ENCODE measurements around the gene MPZL1.
"Not testable (repeated sequence)": the region's sequence is repeated elsewhere in the genome, so short reads cannot be mapped to it uniquely, and the experiment has no call there.

MPZL1 gene

DNA sequence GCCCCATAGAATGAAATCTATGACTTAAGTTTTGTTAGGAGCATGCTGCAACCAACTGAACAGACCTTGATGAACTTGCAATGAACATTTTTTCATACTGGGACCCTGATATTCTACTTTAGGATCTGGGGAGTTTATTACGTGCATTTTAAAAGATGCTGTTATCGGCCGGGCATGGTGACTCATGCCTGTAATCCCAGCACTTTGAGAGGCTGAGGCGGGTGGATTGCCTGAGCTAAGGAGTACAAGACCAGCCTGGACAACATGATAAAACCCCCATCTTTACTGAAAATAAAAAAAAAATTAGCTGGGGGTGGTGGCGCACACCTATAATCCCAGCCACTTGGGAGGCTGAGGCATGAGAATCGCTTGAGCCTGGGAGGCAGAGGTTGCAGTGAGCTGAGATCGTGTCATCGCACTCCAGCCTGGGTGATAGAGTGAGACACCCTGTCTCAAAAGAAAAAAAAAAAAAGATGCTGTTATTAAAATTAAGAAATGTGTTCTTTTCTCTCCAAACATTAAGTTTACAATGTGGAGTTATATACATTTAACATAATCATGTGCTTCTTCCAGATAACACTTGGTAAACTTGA lies 7.1 kb downstream of the MPZL1 start:
- Histone ChIP-seq H3K9ac (no peak overlapping the region), H3K36me3 (peaks cover 18 to 57% (median 52%) of the 10 kb centered on the region in 11 experiments), H3K27ac (no peak overlapping the region), H3K4me2 (0 out of 22 replicates have a peak overlapping the region, but pooled peaks of 1 of the 11 experiments have one; percentile 5), H3K27me3 (no peaks in the 10 kb centered on the region), H3K9me3 (replicated peaks in 1 of 11) (peaks cover 0 to 9% (median 0%) of the 10 kb centered on the region in 11 experiments; a peak in 6 of 22 replicates), H3K4me3 (no peak overlapping the region), H3K4me1 (peaks cover 5 to 28% (median 8%) of the 10 kb centered on the region in 10 experiments; a peak in 19 of 20 replicates), H4K20me1 (peaks cover 4 to 65% (median 28%) of the 10 kb centered on the region in 11 experiments; a peak in 15 of 22 replicates)
- no peak for TF ChIP-seq Cebpa-rat (IDR thresholded peaks at IDR 0.05)

DNA sequence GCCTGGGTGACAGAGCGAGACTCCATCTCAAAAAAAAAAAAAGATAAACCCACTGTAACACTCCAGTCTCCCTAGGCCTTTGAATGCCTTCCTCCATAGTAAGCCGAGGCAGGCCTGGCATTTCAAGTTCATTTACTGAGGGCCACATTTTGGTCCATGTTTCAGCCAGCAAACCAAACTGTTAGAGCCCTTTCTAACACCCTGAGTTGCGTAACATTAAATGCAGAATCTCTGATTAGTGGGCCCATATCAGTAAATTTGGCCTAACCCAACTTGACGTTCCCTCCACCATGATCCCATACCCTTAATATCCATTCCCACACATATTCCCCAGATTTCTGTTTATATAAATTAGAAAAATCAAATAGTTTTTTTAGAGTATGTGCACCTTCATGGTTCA lies 12.4 kb downstream of the MPZL1 start:
- H4K20me1 ChIP-seq: peaks cover 0 to 33% (median 6%) of the 10 kb centered on the region in 11 experiments; a peak in 7 of 22 replicates
- H3K4me3 ChIP-seq: no peak overlapping the region
- peaks cover 0 to 10% (median 2%) of the 10 kb centered on the region in 10 experiments; a peak in 5 of 20 replicates for H3K4me1 ChIP-seq
- no peaks in the 10 kb centered on the region for H3K27me3 ChIP-seq
- H3K9me3 ChIP-seq (replicated peaks in 1 of 11): peaks cover 11 to 31% (median 24%) of the 10 kb centered on the region in 11 experiments; a peak in 19 of 22 replicates
- H3K4me2 ChIP-seq: no peak overlapping the region
- no peak overlapping the region for H3K27ac ChIP-seq
- H3K9ac ChIP-seq: no peak overlapping the region
- peaks cover 25 to 85% (median 63%) of the 10 kb centered on the region in 11 experiments for H3K36me3 ChIP-seq
- peak in 5 of 11 experiments; percentile 6 to 78 (median 42); a peak in 3 of 22 replicates for TF ChIP-seq Cebpa-rat (IDR thresholded peaks at IDR 0.05)

DNA sequence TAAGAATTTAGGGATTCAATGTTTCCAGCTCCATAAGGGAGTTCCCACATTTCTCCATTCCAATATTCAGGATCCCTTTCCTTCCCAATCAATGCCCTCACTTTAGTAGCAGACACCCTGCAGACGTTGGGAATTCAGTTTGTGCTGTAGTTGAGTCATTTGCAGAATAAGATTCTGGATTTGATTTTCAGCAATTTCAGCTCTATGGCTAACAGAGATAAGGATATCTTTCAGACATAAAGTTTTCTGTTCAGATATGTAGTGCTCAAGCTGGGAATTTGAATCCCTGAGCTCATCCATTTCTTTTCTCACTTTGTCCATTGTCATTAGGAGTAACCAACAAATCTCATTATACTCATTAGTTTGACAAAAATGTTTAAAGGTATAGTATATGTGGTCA lies 13.1 kb downstream of the MPZL1 start:
- peaks cover 11 to 31% (median 24%) of the 10 kb centered on the region in 11 experiments; a peak in 19 of 22 replicates for H3K9me3 ChIP-seq (replicated peaks in 1 of 11)
- H3K27ac ChIP-seq: no peak overlapping the region
- TF ChIP-seq Cebpa-rat (IDR thresholded peaks at IDR 0.05): no peak
- peaks cover 0 to 27% (median 4%) of the 10 kb centered on the region in 11 experiments; a peak in 8 of 22 replicates for H4K20me1 ChIP-seq
- H3K36me3 ChIP-seq: peaks cover 25 to 83% (median 63%) of the 10 kb centered on the region in 11 experiments
- no peak overlapping the region for H3K9ac ChIP-seq
- H3K4me1 ChIP-seq: peaks cover 0 to 10% (median 0%) of the 10 kb centered on the region in 10 experiments; a peak in 2 of 20 replicates
- H3K4me3 ChIP-seq: no peak overlapping the region
- H3K27me3 ChIP-seq: no peaks in the 10 kb centered on the region
- no peak overlapping the region for H3K4me2 ChIP-seq

DNA sequence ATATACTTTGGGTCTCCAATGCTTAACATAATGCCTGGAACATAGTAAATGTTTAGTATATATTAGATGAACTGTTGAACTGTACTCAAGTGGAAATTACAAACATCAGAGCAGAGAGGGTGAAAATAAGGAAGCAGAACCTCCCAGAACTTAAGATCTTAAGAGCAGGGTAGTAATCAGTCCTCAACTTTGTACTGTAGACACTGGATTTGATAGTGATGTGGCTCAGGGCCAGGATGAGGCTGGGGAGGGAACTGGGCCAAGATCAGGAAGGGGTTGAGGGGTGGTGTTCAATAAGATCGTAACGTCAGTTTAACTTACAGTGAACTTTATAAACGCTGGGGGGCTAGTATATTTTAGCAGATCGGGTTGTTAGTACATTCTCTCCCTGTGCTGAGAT lies 15.4 kb downstream of the MPZL1 start:
- no peak overlapping the region for H3K4me2 ChIP-seq
- no peaks in the 10 kb centered on the region for H3K27me3 ChIP-seq
- TF ChIP-seq Cebpa-rat (IDR thresholded peaks at IDR 0.05): no peak
- H3K4me1 ChIP-seq: peaks cover 0 to 10% (median 0%) of the 10 kb centered on the region in 10 experiments; a peak in 5 of 20 replicates
- peaks cover 10 to 65% (median 44%) of the 10 kb centered on the region in 11 experiments for H3K36me3 ChIP-seq
- H3K4me3 ChIP-seq: no peak overlapping the region
- no peak overlapping the region for H3K9ac ChIP-seq
- H3K27ac ChIP-seq: no peak overlapping the region
- H4K20me1 ChIP-seq: peaks cover 0 to 23% (median 0%) of the 10 kb centered on the region in 11 experiments; a peak in 6 of 22 replicates
- peaks cover 11 to 32% (median 24%) of the 10 kb centered on the region in 11 experiments; a peak in 19 of 22 replicates for H3K9me3 ChIP-seq (replicated peaks in 1 of 11)

DNA sequence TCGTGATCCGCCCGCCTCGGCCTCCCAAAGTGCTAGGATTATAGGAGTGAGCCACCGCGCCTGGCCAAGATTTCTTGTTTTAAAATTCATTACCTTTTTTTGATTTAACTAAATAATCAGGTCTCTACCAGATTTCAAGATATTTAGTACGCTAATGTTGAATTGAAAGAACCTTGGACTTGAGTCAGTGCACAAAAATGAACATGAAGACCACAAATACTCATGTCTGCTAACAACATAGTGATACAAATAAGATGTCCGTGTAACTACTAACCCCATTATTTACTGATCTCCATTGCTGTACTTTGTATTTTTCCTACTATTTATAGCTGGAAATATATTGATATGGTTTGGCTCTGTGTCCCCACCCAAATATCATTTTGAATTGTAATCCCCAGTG lies 16.4 kb downstream of the MPZL1 start:
- Histone ChIP-seq H3K36me3 (peaks cover 7 to 55% (median 34%) of the 10 kb centered on the region in 11 experiments; a peak in 21 of 22 replicates), H3K4me3 (no peak overlapping the region), H3K9ac (no peak overlapping the region), H3K27ac (no peak overlapping the region), H3K27me3 (no peaks in the 10 kb centered on the region), H3K4me1 (peaks cover 0 to 17% (median 0%) of the 10 kb centered on the region in 10 experiments; a peak in 7 of 20 replicates), H4K20me1 (peaks cover 0 to 17% (median 0%) of the 10 kb centered on the region in 11 experiments; a peak in 5 of 22 replicates), H3K9me3 (replicated peaks in 1 of 11) (peaks cover 11 to 30% (median 23%) of the 10 kb centered on the region in 11 experiments; a peak in 19 of 22 replicates), H3K4me2 (no peak overlapping the region)
- no peak for TF ChIP-seq Cebpa-rat (IDR thresholded peaks at IDR 0.05)

DNA sequence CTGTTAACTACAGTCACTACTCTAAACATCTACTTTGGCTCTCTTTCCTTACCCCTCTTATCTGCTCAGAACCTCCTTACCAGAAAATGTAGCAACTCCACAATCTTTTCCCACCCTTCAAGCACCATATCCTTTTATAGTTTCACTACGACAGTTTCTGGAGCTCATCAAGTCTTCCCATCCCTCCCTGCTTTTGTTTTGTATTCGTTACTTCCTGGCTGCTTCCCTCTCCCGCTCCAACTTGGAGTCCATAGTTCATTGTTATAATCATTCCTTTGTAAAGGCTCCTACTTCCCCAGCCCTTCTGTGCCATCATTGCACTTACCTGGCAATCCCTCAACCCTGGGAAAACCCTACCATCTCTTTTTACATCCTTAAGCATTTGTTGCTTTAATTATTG lies 18.0 kb downstream of the MPZL1 start:
- peaks cover 0 to 19% (median 0%) of the 10 kb centered on the region in 11 experiments; a peak in 5 of 22 replicates for H4K20me1 ChIP-seq
- H3K4me3 ChIP-seq: no peak overlapping the region
- peaks cover 0 to 20% (median 3%) of the 10 kb centered on the region in 10 experiments; a peak in 8 of 20 replicates for H3K4me1 ChIP-seq
- no peak overlapping the region for H3K27ac ChIP-seq
- no peak for TF ChIP-seq Cebpa-rat (IDR thresholded peaks at IDR 0.05)
- H3K4me2 ChIP-seq: no peak overlapping the region
- H3K9ac ChIP-seq: no peak overlapping the region
- H3K36me3 ChIP-seq: peaks cover 7 to 39% (median 20%) of the 10 kb centered on the region in 11 experiments; a peak in 21 of 22 replicates
- peaks cover 11 to 23% (median 18%) of the 10 kb centered on the region in 11 experiments; a peak in 19 of 22 replicates for H3K9me3 ChIP-seq (replicated peaks in 1 of 11)
- no peaks in the 10 kb centered on the region for H3K27me3 ChIP-seq

DNA sequence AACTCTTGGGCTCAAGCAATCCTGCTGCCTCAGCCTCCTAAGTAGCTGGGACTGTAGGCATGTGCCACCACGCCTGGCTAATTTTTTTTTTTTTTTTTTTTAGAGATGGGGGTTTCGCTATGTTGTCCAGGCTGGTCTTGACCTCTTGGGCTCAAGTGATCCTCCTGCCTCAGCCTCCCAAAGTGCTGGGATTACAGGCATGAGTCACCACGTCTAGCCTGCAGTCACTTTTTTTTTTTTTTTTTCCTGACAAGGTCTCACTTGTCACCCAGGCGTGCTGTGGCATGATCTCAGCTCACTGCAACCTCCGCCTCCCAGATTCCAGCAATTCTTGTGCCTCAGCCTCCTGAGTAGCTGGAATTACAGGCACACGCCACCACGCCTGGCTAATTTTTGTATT lies 19.3 kb downstream of the MPZL1 start:
- H3K4me3 ChIP-seq, H3K27ac ChIP-seq, H3K9ac ChIP-seq, H3K27me3 ChIP-seq, H3K4me2 ChIP-seq: not testable (repeated sequence)
- peaks cover 7 to 34% (median 23%) of the 10 kb centered on the region in 11 experiments; a peak in 21 of 22 replicates for H3K36me3 ChIP-seq
- peaks cover 0 to 28% (median 0%) of the 10 kb centered on the region in 11 experiments; a peak in 5 of 22 replicates for H4K20me1 ChIP-seq
- peaks cover 0 to 12% (median 0%) of the 10 kb centered on the region in 10 experiments; a peak in 7 of 20 replicates for H3K4me1 ChIP-seq
- peaks cover 11 to 24% (median 18%) of the 10 kb centered on the region in 11 experiments; a peak in 19 of 22 replicates for H3K9me3 ChIP-seq (replicated peaks in 1 of 11)

DNA sequence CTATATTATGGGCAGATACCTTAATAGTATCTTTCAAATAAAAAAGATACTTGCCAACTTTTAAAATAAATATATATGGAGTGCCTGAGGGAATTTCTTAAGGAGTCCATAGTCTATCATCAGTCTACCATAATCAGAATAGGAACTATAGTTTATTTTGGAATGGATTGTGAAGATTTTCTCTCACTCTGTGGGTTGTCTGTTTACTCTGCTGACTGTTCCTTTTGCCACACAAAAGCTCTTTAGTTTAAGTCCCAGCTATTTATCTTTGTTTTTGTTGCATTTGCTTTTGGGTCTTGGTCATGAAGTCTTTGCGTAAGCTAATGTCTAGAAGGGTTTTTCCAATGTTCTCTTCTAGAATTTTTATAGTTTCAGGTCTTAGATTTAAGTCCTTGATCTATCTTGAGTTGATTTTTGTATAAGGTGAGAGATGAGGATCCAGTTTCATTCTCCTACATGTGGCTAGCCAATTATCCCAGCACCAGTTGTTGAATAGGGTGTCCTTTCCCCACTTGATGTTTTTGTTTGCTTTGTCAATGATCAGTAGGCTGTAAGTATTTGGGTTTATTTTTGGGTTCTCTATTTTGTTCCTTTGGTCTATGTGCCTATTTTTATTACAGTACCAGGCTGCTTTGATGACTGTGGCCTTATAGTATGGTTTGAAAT lies 20.7 kb downstream of the MPZL1 start:
- H3K4me3 ChIP-seq, H3K27ac ChIP-seq, H3K9ac ChIP-seq, H3K27me3 ChIP-seq: not testable (repeated sequence)
- peaks cover 6 to 19% (median 14%) of the 10 kb centered on the region in 11 experiments; a peak in 19 of 22 replicates for H3K9me3 ChIP-seq (replicated peaks in 1 of 11)
- H4K20me1 ChIP-seq: peaks cover 0 to 31% (median 0%) of the 10 kb centered on the region in 11 experiments; a peak in 5 of 22 replicates
- H3K36me3 ChIP-seq: peaks cover 7 to 27% (median 21%) of the 10 kb centered on the region in 11 experiments; a peak in 21 of 22 replicates
- H3K4me2 ChIP-seq: 0 out of 22 replicates have a peak overlapping the region, but pooled peaks of 1 of the 11 experiments have one; percentile 4
- peaks cover 0 to 23% (median 5%) of the 10 kb centered on the region in 10 experiments; a peak in 12 of 20 replicates for H3K4me1 ChIP-seq

Measured in BLaER1 treated with 17β-estradiol and CSF1 and Interleukin-3, amounts not matched to agents 10 nM and 100 nM (cell line).